Activated CD8-positive, alpha-beta memory T cell treated with anti-CD3 and anti-CD28 coated beads, Interleukin-2, amount 10 ng/mL, durations not matched to agents 7 days and 5 days (primary cell): Measurements from ENCODE around the gene OR2B2. TPM values are rescaled to one million over a fixed set of nuclear protein-coding genes. Genes with fewer than 3 reads are reported as not detected.

ENCODE experiments used
- ATAC-seq: fragments of 150-1000 bp; cut with Tn5 transposase; one replicate; pipeline ENCODE4 v1.10.0; 2021; ENCODE audit warnings: moderate library complexity
- CTCF ChIA-PET: fragments of 350-600 bp; sonication (Branson Sonifier 250); formaldehyde crosslinking; loops from one replicate; lab custom pipeline; 2021; ENCODE audit warnings: antibody characterized with exemption; lab: Charles Lee
- DNase-seq: peaks from one replicate; pipeline ENCODE4 v3.0.0-alpha.2; 2020
- H3K27ac Mint-ChIP-seq: one replicate; pipeline ENCODE4 v1.8.0; 2021; ENCODE audit warnings: mild to moderate bottlenecking, mixed read lengths
- H3K27me3 Mint-ChIP-seq: one replicate; pipeline ENCODE4 v1.8.0; 2021; ENCODE audit warnings: mixed read lengths
- H3K36me3 Mint-ChIP-seq: one replicate; pipeline ENCODE4 v1.8.0; 2021; ENCODE audit warnings: mild to moderate bottlenecking, mixed read lengths
- H3K4me1 Mint-ChIP-seq: one replicate; pipeline ENCODE4 v1.8.0; 2021; ENCODE audit warnings: mixed read lengths
- H3K4me3 Mint-ChIP-seq: one replicate; pipeline ENCODE4 v1.8.0; 2021; ENCODE audit warnings: mild to moderate bottlenecking, moderate library complexity, mixed read lengths
- H3K9me3 Mint-ChIP-seq: one replicate; pipeline ENCODE4 v1.8.0; 2022; ENCODE audit warnings: low read depth, mixed read lengths
- total RNA-seq, 2 experiments: library from RNA; stranded (reverse); gene quantifications; one replicate each; pipeline ENCODE4 v1.2.3, GENCODE V29; 2021

Gene OR2B2
- total RNA-seq, 2 experiments from 2014 or later = not detected

DNA sequence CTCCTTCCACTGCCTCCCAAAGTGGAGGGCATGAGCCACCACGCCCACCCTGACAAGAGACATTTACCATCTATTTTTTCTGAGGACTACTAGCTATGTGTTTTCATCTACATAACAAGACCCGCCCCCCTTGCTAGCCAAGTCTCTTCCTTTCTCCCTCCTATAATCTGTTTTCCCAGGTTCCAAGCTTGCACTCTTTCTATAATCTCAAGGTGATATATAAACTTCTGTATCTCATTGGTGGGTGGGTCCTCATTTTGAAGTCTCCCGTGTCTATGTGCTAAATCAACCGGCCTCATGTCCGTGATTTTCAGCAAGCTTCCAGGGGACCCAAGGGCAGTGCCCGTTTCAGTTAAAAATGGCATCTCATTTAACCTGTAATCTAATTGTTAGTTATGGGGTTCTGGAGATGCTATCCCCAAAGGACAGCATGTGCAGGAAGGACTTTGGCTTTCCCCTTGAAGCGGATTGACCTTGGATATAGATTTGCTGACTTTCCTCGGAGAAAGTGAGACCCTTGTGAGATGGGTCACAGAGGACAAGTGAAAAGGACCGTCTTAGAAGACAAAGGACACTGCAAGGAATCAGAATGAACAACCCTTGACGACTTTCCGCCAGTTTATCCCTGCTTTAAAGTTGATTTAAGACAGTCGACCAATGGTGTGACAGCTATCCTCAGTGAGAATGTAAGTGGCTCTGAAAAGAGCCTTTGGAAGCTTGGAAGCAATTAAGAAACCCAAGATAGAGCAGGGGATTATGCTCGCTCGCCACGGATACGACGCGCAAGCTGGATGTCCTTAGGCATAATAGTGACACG, 22.4 kb downstream of the OR2B2 start:
- no peak overlapping the region for H3K4me3 Mint-ChIP-seq
- peaks cover 41% of the 10 kb centered on the region for H3K4me1 Mint-ChIP-seq
- H3K27ac Mint-ChIP-seq = no peak overlapping the region
- DNase-seq = peak; percentile 46
- no peaks in the 10 kb centered on the region for H3K9me3 Mint-ChIP-seq
- H3K27me3 Mint-ChIP-seq = peaks cover 8% of the 10 kb centered on the region
- no peak for ATAC-seq
- CTCF ChIA-PET = interaction anchor here (0.7 to 10.0 kb wide), 9 partner anchors 11 to 1655 kb away, joined by 3 to 183 read pairs (median 5); a partner anchor contains a TSS
- peaks cover 6% of the 10 kb centered on the region for H3K36me3 Mint-ChIP-seq

DNA sequence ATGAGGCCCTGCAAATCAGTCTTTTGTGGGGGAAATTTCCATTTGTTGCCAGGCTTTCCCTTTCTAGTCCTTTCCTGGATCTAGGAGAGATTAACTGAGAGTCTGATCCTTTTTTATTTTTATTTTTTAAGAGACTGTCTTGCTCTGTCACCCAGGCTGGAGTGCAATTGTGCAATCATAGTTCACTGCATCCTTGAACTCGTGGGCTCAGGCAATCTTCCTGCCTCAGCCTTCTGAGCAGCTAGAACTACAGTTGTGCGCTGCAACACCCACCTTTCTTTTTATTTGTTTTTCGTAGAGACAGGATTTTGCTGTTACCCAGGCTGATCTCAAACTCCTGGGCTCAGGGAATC, 22.9 kb downstream of the OR2B2 start:
- Mint-ChIP-seq H3K4me3 (no peak overlapping the region), H3K9me3 (no peaks in the 10 kb centered on the region), H3K4me1 (peaks cover 41% of the 10 kb centered on the region), H3K27me3 (peaks cover 8% of the 10 kb centered on the region), H3K36me3 (peaks cover 6% of the 10 kb centered on the region), H3K27ac (no peak overlapping the region)
- CTCF ChIA-PET = interaction anchor here (1.1 to 10.0 kb wide), 4 partner anchors 10 to 65 kb away, joined by 3 to 183 read pairs (median 5); a partner anchor contains a TSS
- DNase-seq = no peak
- ATAC-seq = no peak

DNA sequence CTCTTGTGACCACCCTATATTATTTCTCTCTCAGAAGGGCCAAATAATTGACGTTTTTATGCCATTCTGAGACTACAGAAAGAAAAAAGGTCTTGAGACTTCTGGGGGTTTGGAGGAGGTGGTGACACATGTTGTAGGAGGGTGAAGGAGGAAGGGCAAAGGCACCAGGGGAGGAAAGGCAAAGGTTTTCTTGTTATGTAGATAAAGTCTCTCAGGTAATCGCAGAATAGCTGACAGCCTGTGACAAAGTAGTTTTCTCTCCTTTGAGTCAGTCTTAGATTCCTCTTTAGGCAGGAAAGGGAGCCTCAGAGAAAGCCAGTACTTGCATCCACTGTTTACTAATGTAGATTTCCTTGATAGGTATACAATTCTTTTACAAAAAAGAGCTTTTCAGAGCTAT, 23.6 kb downstream of the OR2B2 start:
- DNase-seq (no peak), ATAC-seq (no peak)
- Mint-ChIP-seq H3K9me3 (no peaks in the 10 kb centered on the region), H3K27ac (peak overlapping the region; percentile 67), H3K4me1 (peaks cover 41% of the 10 kb centered on the region), H3K36me3 (peaks cover 6% of the 10 kb centered on the region), H3K4me3 (no peak overlapping the region), H3K27me3 (peaks cover 8% of the 10 kb centered on the region)
- CTCF ChIA-PET = interaction anchor here (1.1 to 10.0 kb wide), 3 partner anchors 9 to 50 kb away, joined by 3 to 183 read pairs (median 5); a partner anchor contains a TSS

DNA sequence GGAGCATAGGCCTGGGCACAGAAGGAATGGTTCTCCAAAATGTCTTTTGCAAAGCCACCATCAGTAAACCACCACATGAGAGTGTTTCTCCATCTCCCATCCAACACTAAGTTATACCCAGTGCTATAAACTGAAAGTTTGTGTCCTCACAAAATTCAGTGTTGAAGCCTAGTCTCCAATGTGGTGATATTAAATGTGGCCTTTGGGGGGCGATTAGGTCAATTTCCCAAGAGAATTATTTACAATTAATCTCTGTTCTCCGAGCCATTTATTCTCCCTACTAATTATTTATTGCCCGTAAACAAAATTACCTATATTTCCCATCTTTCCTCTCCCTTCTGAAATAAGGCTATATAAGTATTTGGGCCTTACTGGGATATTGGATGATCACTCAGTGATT, 26.1 kb downstream of the OR2B2 start:
- Mint-ChIP-seq H3K27me3 (no peaks in the 10 kb centered on the region), H3K36me3 (no peaks in the 10 kb centered on the region), H3K4me3 (no peak overlapping the region), H3K27ac (no peak overlapping the region), H3K9me3 (no peaks in the 10 kb centered on the region), H3K4me1 (peaks cover 25% of the 10 kb centered on the region)
- CTCF ChIA-PET = no interaction called here
- DNase-seq = no peak
- no peak for ATAC-seq

DNA sequence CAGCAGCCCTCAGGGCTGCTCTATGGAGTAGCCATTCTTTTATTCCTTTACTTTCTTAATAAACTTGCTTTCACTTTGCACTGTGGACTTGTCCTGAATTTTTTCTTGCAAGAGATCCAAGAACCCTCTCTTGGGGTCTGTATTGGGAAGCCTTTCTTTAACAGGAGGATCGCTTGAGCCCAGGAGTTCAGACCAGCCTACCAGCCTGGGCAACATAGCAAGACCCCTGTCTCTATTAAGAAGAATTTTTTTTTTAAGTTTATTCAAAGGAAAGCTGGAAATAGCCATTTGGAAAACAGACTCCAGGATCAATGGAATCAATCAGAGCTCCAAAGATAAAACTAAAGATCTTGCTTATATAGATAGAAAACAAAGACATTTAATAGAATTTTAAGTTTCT, 29.1 kb downstream of the OR2B2 start:
- Mint-ChIP-seq H3K27me3 (no peaks in the 10 kb centered on the region), H3K36me3 (no peaks in the 10 kb centered on the region), H3K9me3 (no peaks in the 10 kb centered on the region), H3K4me1 (peaks cover 8% of the 10 kb centered on the region), H3K4me3 (no peak overlapping the region), H3K27ac (no peak overlapping the region)
- ATAC-seq (no peak), DNase-seq (no peak)
- CTCF ChIA-PET = interaction anchor here (0.6 to 1.1 kb wide), 2 partner anchors 87 to 829 kb away, joined by 3 read pairs; no protein-coding TSS in a partner anchor

DNA sequence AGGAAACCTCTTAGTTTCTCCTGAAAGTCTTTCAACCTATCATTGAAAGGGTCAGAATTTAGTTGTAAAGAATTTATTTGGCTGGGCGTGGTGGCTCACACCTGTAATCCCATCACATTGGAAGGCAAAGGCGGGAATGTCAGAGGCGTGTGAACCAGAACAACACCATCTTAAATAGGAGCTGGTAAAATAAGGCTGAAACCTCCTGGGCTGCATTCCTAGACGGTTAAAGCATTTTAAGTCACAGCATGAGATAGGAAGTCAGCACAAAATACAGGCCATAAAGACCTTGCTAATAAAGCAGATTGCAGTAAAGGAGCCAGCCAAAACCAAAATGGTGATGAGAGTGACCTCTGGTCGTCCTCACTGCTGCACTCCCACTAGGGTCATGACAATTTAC, 29.6 kb downstream of the OR2B2 start:
- Mint-ChIP-seq H3K4me1 (peaks cover 3% of the 10 kb centered on the region), H3K27me3 (no peaks in the 10 kb centered on the region), H3K36me3 (no peaks in the 10 kb centered on the region), H3K4me3 (no peak overlapping the region), H3K27ac (no peak overlapping the region), H3K9me3 (no peaks in the 10 kb centered on the region)
- DNase-seq = no peak
- CTCF ChIA-PET = interaction anchor here (0.6 kb wide), 1 partner anchor 829 kb away, joined by 3 read pairs; no protein-coding TSS in a partner anchor
- no peak for ATAC-seq

DNA sequence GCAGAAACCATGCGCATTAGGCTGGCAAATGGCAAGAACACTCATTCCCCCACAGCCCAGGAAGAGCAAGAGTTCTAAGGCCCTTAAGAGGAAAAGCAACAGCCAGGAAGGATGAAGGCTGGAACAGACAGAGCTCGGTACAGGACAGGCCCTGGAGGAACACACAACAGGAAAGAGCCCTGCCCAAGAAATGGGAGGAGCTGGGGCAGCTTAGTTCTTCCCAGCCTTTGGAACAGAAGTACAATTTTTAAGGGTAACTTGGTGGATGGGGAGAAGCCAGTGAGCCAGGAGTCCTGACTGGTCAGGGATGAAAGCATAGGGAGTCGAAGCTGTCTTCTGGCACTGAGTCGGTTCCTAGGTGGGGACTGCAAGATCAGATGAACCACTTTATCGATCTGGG, 32.4 kb downstream of the OR2B2 start:
- CTCF ChIA-PET = interaction anchor here (1.8 kb wide), 1 partner anchor 9 kb away, joined by 5 read pairs; no protein-coding TSS in a partner anchor
- H3K27ac Mint-ChIP-seq = no peak overlapping the region
- H3K36me3 Mint-ChIP-seq = peaks cover 2% of the 10 kb centered on the region
- ATAC-seq (no peak), DNase-seq (no peak)
- H3K4me1 Mint-ChIP-seq = peaks cover 2% of the 10 kb centered on the region
- no peaks in the 10 kb centered on the region for H3K27me3 Mint-ChIP-seq
- no peak overlapping the region for H3K4me3 Mint-ChIP-seq
- no peaks in the 10 kb centered on the region for H3K9me3 Mint-ChIP-seq

DNA sequence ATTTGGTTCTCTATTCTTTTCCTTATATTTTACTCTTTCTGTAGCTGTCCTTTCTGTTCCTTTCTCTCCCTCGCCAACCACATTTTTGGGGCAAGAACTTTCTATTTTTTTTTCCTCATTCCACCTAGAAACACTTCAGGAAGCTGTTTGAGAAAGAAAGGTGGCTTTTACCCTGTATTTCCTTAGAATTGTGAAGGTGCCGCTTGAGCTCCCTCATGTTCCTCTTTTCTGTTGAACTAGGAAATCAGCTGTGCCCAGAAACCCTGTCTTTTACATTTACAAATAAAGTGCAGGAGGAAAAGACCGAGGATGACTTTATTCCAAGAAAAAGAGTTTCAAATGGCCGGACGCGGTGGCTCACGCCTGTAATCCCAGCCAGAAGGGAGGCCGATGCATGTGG, 38.2 kb downstream of the OR2B2 start:
- H3K27me3 Mint-ChIP-seq = peaks cover 4% of the 10 kb centered on the region
- peaks cover 39% of the 10 kb centered on the region for H3K4me1 Mint-ChIP-seq
- H3K36me3 Mint-ChIP-seq = peaks cover 5% of the 10 kb centered on the region
- peak overlapping the region; percentile 99 for H3K27ac Mint-ChIP-seq
- no peak for DNase-seq
- H3K4me3 Mint-ChIP-seq = peak overlapping the region; percentile 87
- CTCF ChIA-PET = interaction anchor here (11.3 kb wide), 1 partner anchor 19 kb away, joined by 183 read pairs; a partner anchor contains a TSS
- ATAC-seq = no peak
- no peaks in the 10 kb centered on the region for H3K9me3 Mint-ChIP-seq

DNA sequence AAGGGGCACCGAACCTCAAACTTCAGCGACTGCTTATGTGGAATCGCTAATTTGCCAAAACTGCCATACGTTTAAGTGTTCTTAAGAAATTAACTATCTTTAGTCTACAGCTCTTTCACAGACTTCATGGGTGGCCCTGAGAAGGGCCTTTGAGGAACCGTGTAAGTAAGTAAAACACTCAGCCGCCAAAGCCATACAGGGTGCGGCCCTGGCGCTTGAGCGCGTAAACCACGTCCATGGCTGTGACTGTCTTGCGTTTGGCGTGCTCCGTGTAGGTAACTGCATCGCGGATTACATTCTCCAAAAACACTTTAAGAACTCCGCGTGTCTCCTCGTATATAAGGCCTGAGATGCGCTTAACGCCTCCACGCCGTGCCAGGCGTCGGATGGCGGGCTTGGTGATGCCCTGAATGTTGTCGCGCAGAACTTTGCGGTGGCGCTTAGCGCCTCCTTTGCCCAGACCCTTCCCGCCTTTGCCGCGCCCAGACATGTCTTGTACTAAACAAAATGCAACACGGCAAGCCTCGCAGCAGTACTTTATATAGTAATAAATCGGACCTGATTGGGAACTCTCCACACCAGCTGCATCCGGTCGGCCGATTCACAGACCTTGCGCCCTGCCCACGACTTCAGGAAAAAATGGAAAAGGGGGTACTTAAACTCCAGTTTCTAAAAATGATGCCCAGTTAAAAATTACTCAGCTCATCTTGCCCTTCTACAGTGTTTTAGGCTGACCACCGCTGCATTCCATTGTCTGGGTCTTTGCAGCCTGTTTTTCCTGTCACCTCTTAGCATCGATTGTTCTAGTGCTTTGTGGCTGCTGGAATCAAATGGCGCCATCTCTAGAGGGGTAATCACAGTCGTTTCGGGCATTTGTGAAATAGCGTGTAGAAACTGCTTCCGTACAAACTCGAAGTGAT, 38.9 kb downstream of the OR2B2 start:
- peaks cover 4% of the 10 kb centered on the region for H3K27me3 Mint-ChIP-seq
- ATAC-seq (peak; percentile 56), DNase-seq (peak; percentile 92)
- no peaks in the 10 kb centered on the region for H3K9me3 Mint-ChIP-seq
- peak overlapping the region; percentile 87 for H3K4me3 Mint-ChIP-seq
- H3K36me3 Mint-ChIP-seq = peaks cover 5% of the 10 kb centered on the region
- CTCF ChIA-PET = interaction anchor here (0.6 to 11.3 kb wide), 3 partner anchors 20 to 746 kb away, joined by 3 to 183 read pairs (median 4); a partner anchor contains a TSS
- peaks cover 45% of the 10 kb centered on the region for H3K4me1 Mint-ChIP-seq
- H3K27ac Mint-ChIP-seq = peak overlapping the region; percentile 99

DNA sequence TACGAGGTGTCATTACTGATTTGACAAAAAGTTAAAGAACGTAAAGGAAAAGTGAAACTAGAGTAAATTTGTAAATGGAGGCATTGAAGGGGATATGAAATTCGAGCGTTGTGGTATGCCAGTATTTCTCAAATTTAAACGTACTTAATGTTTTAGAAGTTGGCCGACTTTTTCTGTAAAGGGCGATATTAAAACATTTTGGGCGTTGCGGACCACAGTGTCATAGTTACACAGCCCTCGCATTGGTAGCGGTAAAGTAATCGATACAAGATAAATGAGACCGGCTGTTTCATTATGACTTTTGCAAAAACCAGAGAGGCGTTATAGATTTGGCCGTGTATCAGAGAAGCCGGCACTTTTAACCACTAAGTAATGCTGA, 39.6 kb downstream of the OR2B2 start:
- Mint-ChIP-seq H3K36me3 (peaks cover 5% of the 10 kb centered on the region), H3K27ac (peak overlapping the region; percentile 99), H3K9me3 (no peaks in the 10 kb centered on the region), H3K4me3 (peak overlapping the region; percentile 87), H3K27me3 (peaks cover 4% of the 10 kb centered on the region), H3K4me1 (peaks cover 51% of the 10 kb centered on the region)
- ATAC-seq (peak; percentile 43), DNase-seq (peak; percentile 74)
- CTCF ChIA-PET = interaction anchor here (0.6 to 11.3 kb wide), 8 partner anchors 20 to 745 kb away, joined by 3 to 183 read pairs (median 6); a partner anchor contains a TSS

DNA sequence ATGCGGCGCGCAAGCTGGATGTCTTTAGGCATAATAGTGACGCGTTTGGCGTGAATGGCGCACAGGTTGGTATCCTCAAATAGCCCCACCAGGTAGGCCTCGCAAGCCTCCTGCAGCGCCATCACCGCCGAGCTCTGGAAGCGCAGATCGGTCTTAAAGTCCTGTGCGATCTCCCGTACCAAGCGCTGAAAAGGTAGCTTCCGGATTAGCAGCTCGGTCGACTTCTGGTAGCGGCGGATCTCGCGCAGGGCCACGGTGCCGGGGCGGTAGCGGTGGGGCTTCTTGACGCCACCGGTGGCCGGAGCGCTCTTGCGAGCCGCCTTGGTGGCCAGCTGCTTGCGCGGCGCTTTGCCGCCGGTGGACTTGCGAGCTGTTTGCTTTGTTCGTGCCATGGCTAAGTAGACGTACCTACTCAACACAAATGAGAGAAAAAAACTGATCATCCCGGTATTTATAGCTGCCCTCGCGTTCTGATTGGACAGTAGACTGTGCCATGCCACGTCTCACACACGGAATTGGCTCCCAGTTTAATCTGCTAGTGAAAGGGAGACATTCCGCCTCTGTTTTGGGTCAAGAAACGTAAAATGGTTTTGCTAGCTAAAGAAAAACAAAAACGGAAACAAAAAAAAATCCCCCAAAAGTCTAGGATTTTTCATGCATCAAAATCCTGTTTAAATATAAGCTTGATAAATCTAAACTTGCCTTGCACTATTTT, 40.1 kb downstream of the OR2B2 start:
- peak; percentile 59 for ATAC-seq
- H3K4me1 Mint-ChIP-seq = peaks cover 53% of the 10 kb centered on the region
- CTCF ChIA-PET = interaction anchor here (0.6 to 11.3 kb wide), 8 partner anchors 21 to 745 kb away, joined by 3 to 183 read pairs (median 6); a partner anchor contains a TSS
- H3K27ac Mint-ChIP-seq = peak overlapping the region; percentile 99
- peak overlapping the region; percentile 87 for H3K4me3 Mint-ChIP-seq
- DNase-seq = peak; percentile 90
- peaks cover 5% of the 10 kb centered on the region for H3K36me3 Mint-ChIP-seq
- H3K9me3 Mint-ChIP-seq = no peaks in the 10 kb centered on the region
- peaks cover 4% of the 10 kb centered on the region for H3K27me3 Mint-ChIP-seq

DNA sequence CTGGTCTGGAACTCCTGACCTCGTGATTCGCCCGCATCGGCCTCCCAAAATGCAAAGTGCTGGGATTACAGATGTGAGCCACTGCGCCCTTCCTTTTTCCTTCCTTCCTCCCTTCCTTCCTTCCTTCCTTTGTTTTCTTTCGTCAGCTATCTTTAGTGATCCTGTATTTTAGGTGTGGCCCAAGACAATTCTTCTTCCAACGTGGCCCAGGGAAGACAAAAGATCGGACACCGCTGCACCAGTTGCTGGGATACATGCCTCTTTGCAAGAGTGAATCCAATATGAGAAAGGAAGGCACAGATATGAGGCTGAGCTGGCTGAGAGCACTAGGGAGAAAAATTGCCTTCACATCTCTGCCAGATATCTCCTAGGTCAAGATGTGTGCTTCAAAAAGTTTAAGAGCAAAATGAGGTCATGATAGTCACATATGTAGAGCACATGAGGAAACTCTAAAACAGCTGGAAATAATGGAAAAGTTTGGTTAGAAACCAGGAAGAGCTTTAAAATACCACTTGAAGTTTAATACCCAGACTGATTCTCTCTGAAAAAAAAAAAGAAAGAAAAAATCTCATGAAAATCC, 41.8 kb downstream of the OR2B2 start:
- Mint-ChIP-seq H3K27ac (peak overlapping the region; percentile 99), H3K36me3 (peaks cover 10% of the 10 kb centered on the region), H3K4me3 (peak overlapping the region; percentile 87), H3K27me3 (peaks cover 15% of the 10 kb centered on the region), H3K4me1 (peaks cover 64% of the 10 kb centered on the region), H3K9me3 (no peaks in the 10 kb centered on the region)
- DNase-seq = no peak
- CTCF ChIA-PET = interaction anchor here (1.2 to 11.3 kb wide), 4 partner anchors 22 to 51 kb away, joined by 4 to 183 read pairs (median 5); a partner anchor contains a TSS
- no peak for ATAC-seq
